ENCODE results near the gene PLOD2. TPM values are rescaled to one million over a fixed set of nuclear protein-coding genes. Genes with fewer than 3 reads are reported as not detected.

The PLOD2 gene
- total RNA-seq, 1 donor from 2014 or later: 208 TPM

DNA sequence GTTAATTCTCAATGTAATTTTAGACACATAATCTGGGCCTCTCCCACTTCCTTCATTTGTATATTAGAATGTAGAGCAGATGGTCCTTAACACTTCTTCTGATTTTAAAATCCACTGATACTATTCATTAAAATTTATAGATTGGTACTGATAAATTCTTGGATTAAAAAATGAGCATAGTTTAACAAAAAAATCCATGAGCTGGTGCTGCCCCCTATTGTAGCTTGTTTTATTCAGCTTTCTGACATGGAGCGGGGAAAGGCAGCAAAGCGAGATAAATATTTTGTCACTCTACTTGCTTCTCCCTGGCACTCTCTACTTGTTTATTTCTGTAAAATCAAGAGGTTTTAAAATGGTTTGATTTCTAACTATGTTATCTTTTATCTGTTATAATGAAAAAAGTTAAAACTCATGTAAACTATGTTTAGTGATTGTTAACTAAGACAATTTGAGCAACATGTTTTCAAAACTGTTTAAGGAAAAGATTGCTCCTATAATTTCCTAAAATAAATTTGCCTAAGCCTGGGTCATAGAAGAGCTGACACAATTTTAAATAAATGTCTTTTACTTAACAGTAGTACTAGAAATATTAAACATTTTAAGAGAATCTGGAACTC is 26.5 kb upstream of the PLOD2 start:
- no peak overlapping the region for H3K4me3 Mint-ChIP-seq (ENCODE audit: unreplicated experiment)
- no peak for DNase-seq (ENCODE audit: low spot score)
- peaks cover 12% of the 10 kb centered on the region for H3K4me1 Mint-ChIP-seq (ENCODE audit: low read depth)
- TF ChIP-seq, protein P1, sequence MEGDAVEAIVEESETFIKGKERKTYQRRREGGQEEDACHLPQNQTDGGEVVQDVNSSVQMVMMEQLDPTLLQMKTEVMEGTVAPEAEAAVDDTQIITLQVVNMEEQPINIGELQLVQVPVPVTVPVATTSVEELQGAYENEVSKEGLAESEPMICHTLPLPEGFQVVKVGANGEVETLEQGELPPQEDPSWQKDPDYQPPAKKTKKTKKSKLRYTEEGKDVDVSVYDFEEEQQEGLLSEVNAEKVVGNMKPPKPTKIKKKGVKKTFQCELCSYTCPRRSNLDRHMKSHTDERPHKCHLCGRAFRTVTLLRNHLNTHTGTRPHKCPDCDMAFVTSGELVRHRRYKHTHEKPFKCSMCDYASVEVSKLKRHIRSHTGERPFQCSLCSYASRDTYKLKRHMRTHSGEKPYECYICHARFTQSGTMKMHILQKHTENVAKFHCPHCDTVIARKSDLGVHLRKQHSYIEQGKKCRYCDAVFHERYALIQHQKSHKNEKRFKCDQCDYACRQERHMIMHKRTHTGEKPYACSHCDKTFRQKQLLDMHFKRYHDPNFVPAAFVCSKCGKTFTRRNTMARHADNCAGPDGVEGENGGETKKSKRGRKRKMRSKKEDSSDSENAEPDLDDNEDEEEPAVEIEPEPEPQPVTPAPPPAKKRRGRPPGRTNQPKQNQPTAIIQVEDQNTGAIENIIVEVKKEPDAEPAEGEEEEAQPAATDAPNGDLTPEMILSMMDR (IDR thresholded peaks at IDR 0.05): peak; percentile 94
- H3K9me3 Mint-ChIP-seq (ENCODE audit: low read depth): peaks cover 2% of the 10 kb centered on the region
- H3K27ac Mint-ChIP-seq (ENCODE audit: unreplicated experiment): no peak overlapping the region
- H3K27me3 Mint-ChIP-seq (ENCODE audit: low read depth): no peaks in the 10 kb centered on the region
- peaks cover 2% of the 10 kb centered on the region for H3K36me3 Mint-ChIP-seq (ENCODE audit: low read depth)

DNA sequence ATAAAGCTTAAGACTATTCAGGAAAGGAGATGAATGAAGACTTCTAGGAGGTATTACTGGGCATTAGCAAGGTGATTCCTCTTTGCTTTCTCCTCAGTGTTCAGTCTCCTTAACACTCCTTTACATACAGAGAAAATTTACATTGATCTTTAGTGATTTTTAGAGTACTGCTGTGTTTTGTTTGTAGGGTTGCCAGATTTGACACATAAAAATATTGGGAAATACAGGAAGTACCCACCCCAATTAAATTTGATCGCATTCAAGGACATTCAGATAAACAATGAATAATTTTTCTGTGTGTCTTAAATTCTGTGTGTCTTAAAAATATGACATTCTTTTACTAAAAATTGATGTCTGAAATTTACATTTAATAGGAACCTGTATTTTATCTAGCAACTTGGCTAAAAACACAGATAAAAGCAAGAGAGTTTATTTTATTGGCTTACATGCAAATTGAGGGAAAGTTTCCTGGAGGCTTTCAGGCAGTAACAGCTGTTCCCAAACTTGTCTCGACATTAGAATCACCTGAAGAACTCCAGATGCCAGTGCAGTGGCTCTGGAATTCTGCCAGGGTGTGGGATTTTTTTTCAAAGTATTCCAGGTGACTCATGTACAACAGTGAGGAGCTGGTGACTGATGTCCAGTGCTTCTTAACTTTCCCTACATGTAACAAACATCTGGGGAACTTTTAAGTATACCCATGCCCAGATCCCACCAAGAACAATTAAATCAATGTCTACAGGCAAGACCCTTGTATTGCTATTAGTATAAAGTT is 23.4 kb upstream of the PLOD2 start:
- no peak for DNase-seq (ENCODE audit: low spot score)
- Mint-ChIP-seq H3K27ac (ENCODE audit: unreplicated experiment) (no peak overlapping the region), H3K36me3 (ENCODE audit: low read depth) (peaks cover 2% of the 10 kb centered on the region)

DNA sequence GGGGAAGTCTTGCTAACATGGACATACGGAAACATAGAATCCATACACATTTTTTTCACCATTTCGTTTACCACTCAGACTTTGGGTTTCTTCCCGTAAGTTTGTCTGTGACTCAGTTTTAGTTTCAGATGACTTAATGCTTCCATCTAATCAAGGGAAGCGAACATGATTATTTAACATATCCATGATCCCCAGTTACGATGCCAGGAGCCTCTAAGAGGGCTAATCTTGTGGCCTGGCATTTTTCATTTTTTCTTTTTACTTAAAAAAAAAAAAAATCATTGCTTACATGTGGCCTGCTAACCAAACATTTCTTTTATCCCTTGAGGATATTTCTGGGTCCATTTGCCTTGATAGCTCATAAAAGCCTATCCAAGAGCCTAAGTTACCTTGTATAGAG is 20.2 kb upstream of the PLOD2 start:
- TF ChIP-seq, protein P1 (IDR thresholded peaks at IDR 0.05): no peak
- Mint-ChIP-seq H3K27me3 (ENCODE audit: low read depth) (no peaks in the 10 kb centered on the region), H3K36me3 (ENCODE audit: low read depth) (peaks cover 2% of the 10 kb centered on the region), H3K4me3 (ENCODE audit: unreplicated experiment) (no peak overlapping the region), H3K9me3 (ENCODE audit: low read depth) (peaks cover 2% of the 10 kb centered on the region), H3K27ac (ENCODE audit: unreplicated experiment) (no peak overlapping the region), H3K4me1 (ENCODE audit: low read depth) (peaks cover 7% of the 10 kb centered on the region)
- no peak for DNase-seq (ENCODE audit: low spot score)

More for the DNA sequence above, 23.4 kb upstream of the PLOD2 start:
- no peak overlapping the region for H3K4me3 Mint-ChIP-seq (ENCODE audit: unreplicated experiment)
- TF ChIP-seq, protein P1 (IDR thresholded peaks at IDR 0.05): no peak
- H3K27me3 Mint-ChIP-seq (ENCODE audit: low read depth): no peaks in the 10 kb centered on the region
- peaks cover 2% of the 10 kb centered on the region for H3K9me3 Mint-ChIP-seq (ENCODE audit: low read depth)
- peaks cover 9% of the 10 kb centered on the region for H3K4me1 Mint-ChIP-seq (ENCODE audit: low read depth)

DNA sequence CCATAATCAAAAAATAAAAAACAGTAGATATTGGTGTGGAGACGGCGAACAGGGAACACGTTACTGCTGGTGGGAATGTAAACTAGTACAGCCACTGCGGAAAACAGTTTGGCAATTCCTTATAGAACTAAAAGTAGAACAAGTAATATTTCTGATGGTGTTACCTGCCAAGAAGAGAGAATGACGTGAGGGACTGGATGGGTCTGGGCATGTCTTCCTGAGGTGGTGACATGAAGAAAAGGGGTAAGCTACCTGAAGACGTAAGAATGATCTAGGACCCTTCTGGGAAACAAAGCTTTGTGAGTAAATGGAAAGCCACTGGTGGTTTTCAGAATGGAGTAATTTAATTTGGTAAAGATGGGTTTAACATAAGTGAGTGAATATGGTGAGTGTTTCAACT is 19.4 kb upstream of the PLOD2 start:
- TF ChIP-seq, protein P1 (IDR thresholded peaks at IDR 0.05): no peak
- Mint-ChIP-seq H3K9me3 (ENCODE audit: low read depth) (peaks cover 2% of the 10 kb centered on the region), H3K4me3 (ENCODE audit: unreplicated experiment) (no peak overlapping the region), H3K36me3 (ENCODE audit: low read depth) (peaks cover 2% of the 10 kb centered on the region), H3K27me3 (ENCODE audit: low read depth) (no peaks in the 10 kb centered on the region), H3K27ac (ENCODE audit: unreplicated experiment) (no peak overlapping the region), H3K4me1 (ENCODE audit: low read depth) (peaks cover 12% of the 10 kb centered on the region)
- no peak for DNase-seq (ENCODE audit: low spot score)

DNA sequence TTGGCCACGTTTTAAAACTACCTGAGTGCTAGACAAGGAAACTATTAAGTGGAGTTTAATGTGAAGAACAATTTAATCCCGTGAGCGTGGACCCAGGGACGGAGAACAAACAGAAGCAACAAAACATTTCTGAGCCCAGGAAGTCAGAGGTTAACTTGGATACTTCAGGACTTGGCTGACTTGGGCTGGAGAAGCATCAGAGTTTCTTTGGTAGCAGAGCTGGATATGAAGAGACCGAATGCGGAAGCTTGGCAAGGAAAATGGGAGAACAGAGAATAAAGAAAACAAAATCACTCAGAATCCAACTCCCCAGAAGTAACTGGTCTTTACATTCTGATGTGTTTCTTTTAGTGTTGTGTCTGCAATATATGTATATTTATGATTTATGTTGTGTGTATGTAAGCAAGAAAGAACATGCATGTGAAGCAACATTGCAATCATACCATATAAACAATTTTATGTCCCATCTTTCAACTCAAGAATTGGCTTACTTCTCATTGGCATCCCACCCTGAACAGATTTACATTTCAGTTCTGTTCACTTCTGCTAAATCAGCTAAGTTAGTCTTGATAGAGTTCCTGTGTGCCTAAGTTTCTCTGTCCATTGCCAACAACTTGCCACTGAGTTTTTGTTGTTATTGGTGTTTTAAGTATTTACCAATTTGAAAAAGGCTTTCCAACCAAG is 17.2 kb upstream of the PLOD2 start:
- Mint-ChIP-seq H3K27me3 (ENCODE audit: low read depth) (no peaks in the 10 kb centered on the region), H3K4me1 (ENCODE audit: low read depth) (peaks cover 5% of the 10 kb centered on the region), H3K27ac (ENCODE audit: unreplicated experiment) (no peak overlapping the region), H3K36me3 (ENCODE audit: low read depth) (peaks cover 2% of the 10 kb centered on the region), H3K4me3 (ENCODE audit: unreplicated experiment) (no peak overlapping the region), H3K9me3 (ENCODE audit: low read depth) (peaks cover 2% of the 10 kb centered on the region)
- TF ChIP-seq, protein P1 (IDR thresholded peaks at IDR 0.05): no peak
- no peak for DNase-seq (ENCODE audit: low spot score)
